Astrocyte of the cerebellum (primary cell): Measurements from ENCODE around the gene DPCD.
"Not testable (repeated sequence)": the region's sequence is repeated elsewhere in the genome, so short reads cannot be mapped to it uniquely, and the experiment has no call there.

Source experiments
- DNase-seq: peaks from one replicate; pipeline ENCODE4 v3.0.0-alpha.2; 2011; ENCODE audit warnings: low read depth
- H3K4me3 ChIP-seq: 2 replicates; pipeline ENCODE4 v1.5.1; 2011; ENCODE audit warnings: mild to moderate bottlenecking, low read depth, low read length, moderate library complexity
- in situ Hi-C: cut with HindIII; loops from 2 replicates; pipeline ENCODE4 v1.10.0; 2017; ENCODE audit warnings: low sequenced_read_pairs
- TF ChIP-seq, protein P1 (sequence below): IDR thresholded peaks from 2 replicates; pipeline ENCODE4 v1.5.1; 2012; ENCODE audit warnings: low read length, low read depth, moderate library complexity, mild to moderate bottlenecking; ENCODE audit errors: missing control alignments

Gene DPCD

DNA sequence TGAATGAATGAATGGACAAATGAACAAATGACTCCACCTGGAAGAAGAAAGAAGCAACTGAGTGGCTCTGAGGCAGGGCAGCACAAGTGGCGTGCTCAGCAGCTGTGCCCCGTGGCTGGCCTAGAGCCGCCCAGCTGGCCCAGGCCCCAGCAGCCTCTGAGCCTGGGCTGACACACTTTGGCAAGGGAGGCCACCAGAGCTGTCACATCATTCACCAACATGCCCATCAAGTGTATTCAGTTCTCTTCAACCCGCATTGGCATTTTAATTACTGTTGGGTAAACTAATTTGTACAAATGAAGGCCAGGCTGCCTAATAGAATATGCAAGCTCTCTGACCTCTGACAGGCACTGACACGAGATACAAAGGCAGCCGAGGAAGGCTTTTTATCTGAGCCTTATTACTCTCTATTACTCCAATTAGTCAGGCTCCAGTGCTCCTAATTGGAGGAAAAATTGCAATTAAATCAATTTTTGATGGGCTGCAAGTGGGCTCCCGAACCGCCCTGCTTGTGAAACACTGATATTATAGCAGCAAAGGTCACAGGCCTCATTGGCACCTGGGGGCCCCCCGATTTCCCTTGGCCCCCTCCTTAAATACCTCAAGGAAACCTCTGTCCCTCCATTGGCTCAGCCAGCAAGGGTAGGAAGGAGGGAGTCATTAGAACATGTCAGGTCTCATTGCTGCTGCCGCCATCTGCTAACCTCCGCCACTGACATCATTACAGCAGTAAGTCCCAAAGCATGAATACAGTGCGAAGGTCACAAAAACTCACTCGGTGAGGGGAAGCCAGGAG lies 41.9 kb downstream of the DPCD start:
- TF ChIP-seq, protein P1, sequence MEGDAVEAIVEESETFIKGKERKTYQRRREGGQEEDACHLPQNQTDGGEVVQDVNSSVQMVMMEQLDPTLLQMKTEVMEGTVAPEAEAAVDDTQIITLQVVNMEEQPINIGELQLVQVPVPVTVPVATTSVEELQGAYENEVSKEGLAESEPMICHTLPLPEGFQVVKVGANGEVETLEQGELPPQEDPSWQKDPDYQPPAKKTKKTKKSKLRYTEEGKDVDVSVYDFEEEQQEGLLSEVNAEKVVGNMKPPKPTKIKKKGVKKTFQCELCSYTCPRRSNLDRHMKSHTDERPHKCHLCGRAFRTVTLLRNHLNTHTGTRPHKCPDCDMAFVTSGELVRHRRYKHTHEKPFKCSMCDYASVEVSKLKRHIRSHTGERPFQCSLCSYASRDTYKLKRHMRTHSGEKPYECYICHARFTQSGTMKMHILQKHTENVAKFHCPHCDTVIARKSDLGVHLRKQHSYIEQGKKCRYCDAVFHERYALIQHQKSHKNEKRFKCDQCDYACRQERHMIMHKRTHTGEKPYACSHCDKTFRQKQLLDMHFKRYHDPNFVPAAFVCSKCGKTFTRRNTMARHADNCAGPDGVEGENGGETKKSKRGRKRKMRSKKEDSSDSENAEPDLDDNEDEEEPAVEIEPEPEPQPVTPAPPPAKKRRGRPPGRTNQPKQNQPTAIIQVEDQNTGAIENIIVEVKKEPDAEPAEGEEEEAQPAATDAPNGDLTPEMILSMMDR: no peak
- in situ Hi-C loops: no loop called here
- H3K4me3 ChIP-seq: no peak overlapping the region
- DNase-seq: no peak

DNA sequence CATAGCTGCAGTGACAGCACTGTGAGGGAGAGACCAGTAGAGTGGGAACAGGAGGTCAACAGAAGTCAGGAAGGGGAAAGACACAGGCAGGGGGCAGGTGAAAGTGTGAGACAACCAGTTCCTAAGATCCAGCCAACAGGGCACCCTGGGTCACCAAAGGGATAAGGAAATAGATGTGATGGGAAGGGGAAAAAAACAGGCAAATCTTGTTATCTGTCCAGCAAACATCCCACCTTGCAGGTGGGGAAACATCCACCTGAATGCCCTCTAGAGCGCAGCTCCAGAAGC lies 42.5 kb downstream of the DPCD start:
- H3K4me3 ChIP-seq: no peak overlapping the region
- no peak for DNase-seq
- in situ Hi-C loops: no loop called here
- TF ChIP-seq, protein P1: no peak

DNA sequence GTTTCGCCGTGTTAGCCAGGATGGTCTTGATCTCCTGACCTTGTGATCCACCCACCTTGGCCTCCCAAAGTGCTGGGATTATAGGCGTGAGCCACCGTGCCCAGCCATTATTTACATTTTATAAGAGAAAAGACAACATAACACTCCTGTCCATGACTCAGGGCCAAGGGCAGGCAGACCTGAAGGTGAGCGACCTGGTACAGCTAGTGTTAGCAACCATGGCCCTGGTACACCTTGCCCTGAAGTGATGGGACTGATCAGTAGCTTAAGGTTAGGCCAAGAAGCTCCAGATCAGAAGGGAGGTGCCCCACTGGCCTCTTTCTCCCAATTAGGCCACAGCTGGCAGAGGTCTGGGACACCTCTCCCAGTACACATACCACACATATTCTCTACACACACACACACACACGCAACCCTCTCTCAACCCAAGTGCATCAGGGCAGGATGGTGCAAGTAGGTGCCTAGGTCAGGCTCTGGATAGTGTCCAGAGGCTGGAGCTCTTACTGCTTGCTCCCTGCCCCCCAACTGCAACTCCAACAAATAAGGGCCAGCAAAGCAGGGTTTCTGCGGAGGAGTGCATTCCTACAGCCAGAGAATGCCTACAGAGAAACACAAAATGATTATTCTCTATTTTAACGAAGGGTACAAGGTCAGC lies 43.8 kb downstream of the DPCD start:
- TF ChIP-seq, protein P1: no peak
- in situ Hi-C loops: no loop called here
- no peak for DNase-seq
- no peak overlapping the region for H3K4me3 ChIP-seq

DNA sequence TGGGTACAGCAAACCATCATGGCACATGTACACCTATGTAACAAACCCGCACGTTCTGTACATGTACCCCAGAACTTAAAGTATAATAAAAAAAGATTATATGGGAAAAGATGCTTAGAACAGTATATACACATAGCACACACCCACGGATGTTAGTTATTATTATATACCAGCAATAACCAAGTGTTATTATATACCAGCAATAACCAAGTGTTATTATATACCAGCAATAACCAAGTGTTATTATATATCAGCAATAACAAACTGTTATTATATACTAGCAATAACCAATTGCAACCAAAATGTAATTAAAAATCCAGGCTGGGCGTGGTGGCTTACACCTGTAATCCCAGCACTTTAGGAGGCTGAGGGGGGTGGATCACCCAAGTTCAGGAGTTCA lies 45.4 kb downstream of the DPCD start:
- in situ Hi-C loops, H3K4me3 ChIP-seq, DNase-seq: not testable (repeated sequence)

DNA sequence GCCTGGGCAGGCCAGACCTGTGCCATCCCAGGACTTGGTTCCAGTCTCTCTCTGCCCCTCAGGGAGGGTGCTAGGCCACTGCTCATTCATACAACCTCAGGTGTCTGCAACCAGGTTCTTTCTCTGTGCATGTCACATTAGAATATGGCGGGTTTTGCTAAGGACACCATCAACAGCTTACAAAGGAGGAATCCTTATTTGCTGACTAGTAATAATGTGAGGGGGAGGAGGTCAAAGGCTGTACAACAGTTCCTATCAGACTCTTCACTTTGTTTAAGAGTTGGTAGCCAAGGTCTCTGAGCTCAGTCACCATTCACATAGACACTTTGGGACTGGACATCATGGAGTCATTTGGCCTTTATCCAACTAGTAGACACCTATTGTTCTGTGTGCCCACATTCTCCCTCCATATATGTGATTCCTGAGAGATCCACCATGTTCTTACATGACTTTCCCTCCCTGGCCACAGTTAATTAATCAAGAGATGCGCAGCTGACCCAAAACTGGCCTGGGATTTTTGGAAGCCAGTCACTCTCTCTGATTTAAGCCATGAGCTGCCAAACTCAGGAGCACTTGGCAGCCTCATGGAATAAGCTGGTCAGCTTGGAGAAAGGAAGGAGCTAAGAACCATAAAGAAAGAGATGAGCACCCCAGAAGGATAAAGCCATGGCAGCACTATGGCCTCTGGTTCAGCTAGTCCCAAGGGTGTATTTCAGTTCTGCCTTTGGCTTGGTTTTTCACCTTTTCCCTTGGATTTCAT lies 51.2 kb downstream of the DPCD start:
- in situ Hi-C loops: no loop called here
- TF ChIP-seq, protein P1: no peak
- H3K4me3 ChIP-seq: no peak overlapping the region
- DNase-seq: no peak

DNA sequence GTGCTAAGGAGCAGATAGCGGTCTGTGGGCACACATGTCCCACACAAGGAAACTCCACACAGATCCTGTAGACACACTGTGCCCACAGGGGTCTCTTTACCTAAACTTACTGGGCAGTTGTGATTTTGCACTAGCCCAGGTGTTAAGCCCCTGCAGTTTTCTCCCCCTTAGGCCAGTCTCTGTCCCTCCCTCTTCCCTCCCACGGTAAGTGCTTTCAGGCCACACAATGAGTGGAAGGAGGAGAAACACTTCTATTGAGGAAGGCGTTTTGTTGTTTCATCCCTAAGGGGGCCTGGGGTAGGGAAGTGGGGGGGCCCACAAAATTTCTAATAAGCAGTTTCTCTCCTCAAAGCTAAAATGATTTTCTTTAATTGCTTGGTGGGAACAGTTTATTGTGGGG lies 55.4 kb downstream of the DPCD start:
- no peak for DNase-seq
- no peak overlapping the region for H3K4me3 ChIP-seq
- in situ Hi-C loops: no loop called here
- TF ChIP-seq, protein P1: no peak

DNA sequence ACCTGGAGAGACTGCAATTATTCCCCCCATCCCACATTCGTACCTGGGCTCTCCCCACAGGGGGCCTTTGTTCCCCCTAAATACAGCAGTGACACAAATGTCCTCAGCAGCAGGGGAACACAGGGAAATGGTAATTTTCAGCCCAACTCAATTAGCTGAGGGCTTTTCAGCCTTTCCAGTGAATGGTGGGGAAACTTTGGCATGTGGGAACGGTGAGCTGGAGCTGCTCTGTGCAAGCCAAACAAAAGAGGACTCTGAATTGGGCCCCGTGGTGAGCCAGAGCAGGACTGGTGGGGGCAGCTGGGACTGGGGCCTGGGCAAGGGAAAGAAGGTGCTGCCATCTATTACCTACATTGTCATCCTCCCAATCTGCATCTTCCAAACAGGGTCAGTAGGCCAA lies 55.9 kb downstream of the DPCD start:
- no peak for DNase-seq

More for the DNA sequence above, 55.9 kb downstream of the DPCD start:
- TF ChIP-seq, protein P1: no peak
- in situ Hi-C loops: no loop called here
- H3K4me3 ChIP-seq: no peak overlapping the region
